GM18498 (cell line): Measurements from ENCODE around the gene YRDC.
"Not testable (repeated sequence)": the region's sequence is repeated elsewhere in the genome, so short reads cannot be mapped to it uniquely, and the experiment has no call there.

Experiments used
- ATAC-seq: cut with Tn5 transposase; IDR thresholded peaks from one replicate; pipeline ENCODE4 v1.9.1; 2021; ENCODE audit warnings: mild to moderate bottlenecking, moderate library complexity; ENCODE audit not compliant: unreplicated experiment

Gene YRDC

DNA sequence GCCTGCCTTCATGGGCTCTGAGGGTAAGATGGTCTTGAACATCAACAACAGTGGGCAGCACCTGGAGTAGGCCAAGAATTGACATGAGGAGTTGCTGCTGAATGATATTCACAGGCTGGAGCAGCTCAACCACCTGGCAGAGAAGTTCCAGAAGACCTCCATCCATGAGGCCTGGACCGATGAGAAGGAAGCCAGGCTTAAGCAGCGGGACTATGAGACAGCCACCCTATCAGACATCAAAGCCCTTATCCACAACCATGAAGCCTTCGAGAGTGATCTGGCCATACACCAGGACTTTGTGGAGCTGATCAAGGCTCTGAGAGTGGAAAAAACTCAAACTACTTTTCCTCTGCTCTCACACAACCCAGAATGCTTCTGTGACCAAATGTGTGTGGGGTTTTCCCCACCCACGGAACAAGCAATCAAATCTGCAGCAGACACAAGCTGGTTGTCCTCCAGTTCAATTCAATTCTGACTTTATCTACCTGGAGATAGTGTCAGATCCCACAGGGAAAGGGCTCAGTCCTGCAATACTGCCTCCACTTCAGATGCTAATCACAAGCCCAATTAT is 31.0 kb downstream of the YRDC start:
- ATAC-seq, result no peak

DNA sequence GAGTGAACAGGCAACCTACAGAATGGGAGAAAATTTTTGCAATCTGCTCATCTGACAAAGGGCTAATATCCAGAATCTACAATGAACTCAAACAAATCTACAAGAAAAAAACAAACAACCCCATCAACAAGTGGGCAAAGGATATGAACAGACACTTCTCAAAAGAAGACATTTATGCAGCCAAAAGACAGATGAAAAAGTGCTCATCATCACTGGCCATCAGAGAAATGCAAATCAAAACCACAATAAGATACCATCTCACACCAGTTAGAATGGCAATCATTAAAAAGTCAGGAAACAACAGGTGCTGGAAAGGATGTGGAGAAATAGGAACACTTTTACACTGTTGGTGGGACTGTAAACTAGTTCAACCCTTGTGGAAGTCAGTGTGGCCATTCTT is 36.6 kb downstream of the YRDC start:
- not testable (repeated sequence) for ATAC-seq

DNA sequence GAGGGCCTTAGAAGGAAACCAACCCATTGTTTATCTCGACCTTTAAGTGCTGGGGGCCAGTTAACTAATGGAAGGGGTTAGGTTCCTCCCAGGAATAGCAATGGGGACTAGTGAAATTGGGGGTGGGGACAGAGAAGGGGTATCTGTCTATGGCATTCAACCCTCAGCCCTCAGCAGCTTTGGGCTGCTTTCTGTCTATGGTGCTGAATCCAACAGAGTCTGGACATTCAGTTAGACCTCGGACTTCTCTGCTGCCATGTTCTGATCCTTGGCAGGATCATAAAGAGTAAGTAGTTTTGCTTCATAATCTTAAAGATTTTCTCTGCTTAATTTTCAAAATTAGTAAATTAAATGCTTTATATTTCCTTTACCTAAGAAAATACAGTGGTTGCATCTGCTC is 40.5 kb downstream of the YRDC start:
- ATAC-seq, result no peak

DNA sequence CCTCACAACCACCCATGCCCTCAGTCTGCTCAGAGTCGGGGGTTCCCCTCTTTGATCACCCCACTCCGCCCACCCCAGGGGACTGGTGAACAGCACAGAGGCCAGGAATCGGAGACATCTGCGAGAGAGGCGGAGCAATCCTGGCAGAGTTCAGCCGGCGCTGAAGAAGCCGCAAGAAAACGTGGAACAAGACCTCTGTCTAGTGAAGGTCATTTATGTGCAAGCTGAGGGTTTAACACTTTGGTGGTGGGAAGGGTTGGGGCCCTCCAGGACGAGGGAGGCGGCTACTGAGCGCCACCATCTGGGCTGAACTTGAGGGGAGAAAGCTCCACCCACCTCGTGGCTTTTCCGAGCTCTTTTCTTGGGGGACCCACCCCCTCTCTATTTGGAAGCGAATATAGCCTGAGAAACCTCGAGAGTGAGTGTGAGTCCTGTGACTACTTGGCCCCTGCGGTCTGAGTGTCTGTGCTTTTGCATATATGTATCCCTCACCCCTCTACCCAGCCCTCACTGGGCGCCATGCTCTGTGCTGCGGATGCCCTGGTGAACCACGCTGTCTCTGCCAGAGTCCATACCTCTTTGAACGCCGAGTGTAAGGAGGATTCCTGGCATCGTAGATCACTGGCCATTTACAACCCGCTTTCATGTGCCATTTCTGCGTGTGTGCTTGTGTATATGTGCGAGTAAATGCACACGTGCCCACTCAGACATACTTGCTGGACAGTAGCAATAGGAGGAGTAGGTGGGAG is 41.9 kb downstream of the YRDC start:
- ATAC-seq, result no peak

- ATAC-seq, result no peak
Observed at GRCh38 chr1:37764888-37765441, 43.0 kb downstream of the YRDC start, which contains the start of gene EPHA10. EPHA10 (minus strand) TSS chr1:37765120; CDS start chr1:37765066, 54 bp downstream.

DNA sequence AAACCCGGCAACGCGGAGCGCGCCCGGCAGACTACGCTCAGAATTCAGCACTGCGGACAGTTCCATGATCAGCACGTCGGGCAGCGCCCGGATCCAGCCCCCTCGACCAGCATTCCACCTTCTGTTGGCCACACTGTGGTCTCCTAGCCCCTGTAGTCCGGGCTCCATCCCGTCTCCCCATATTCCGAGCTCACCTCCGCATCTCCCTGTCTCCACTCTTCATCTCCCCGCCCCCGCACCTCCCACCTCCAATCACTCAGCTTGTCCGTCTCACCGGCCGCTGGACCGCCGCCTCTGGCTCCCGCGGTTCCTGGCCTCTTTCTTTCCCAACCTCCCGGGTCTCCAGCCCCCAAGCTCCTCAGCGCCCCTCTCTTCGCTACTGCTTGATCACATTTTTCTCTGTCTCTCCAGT is 43.6 kb downstream of the YRDC start:
- no peak for ATAC-seq

DNA sequence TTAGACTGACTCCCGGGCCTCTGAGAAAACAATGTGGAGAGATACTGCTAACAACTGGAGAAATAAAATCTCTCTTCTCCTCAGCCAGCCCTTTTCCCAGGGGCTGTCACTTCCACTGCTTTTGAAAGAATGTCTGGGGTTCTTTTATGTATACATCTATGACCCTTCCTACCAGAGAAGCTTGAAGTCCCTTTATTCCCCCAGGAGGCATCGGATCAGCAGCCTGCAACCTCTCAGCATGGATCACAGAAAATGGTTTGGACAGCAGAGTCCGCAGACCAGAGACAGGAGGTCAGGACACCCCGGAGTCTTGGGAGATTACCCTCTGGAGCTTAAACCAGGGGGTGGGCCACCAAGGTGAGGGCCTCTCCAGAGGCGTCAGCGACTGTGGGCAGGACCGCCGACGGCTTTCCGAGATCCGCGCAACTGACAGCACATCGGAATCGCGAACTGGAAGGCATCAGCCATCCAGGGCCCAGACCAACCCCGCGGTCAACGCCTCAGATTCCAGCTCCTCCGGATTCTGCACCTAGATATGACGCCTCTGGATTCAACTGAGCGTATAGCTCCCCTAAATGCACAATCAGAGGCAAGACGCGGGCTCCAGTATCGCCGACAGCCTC is 44.1 kb downstream of the YRDC start:
- no peak for ATAC-seq

- ATAC-seq, result no peak
Observed at GRCh38 chr1:37762516-37762915, 45.5 kb downstream of the YRDC start.

- ATAC-seq, result no peak
Observed at GRCh38 chr1:37761416-37762095, 46.5 kb downstream of the YRDC start.

DNA sequence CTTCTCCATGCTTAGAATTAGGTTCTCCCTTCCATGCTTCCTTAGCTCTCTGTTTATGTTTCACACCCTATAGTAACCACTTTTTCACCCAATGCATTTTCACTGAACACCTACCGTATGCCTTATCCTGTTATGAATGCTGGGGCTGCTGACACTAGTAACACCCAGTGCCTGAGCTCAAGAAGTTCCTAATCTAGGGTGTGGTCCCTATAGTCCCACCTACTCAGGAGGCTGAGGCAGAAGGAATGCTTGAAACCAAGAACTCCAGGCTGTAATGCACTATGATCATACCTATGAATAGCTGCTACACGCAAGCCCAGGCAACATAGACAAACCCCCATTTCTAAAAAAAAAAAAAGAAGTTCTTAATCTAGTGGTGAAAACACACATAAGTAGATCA is 48.6 kb downstream of the YRDC start:
- no peak for ATAC-seq

- ATAC-seq, result no peak
Observed at GRCh38 chr1:37755951-37756560, 52.0 kb downstream of the YRDC start.

DNA sequence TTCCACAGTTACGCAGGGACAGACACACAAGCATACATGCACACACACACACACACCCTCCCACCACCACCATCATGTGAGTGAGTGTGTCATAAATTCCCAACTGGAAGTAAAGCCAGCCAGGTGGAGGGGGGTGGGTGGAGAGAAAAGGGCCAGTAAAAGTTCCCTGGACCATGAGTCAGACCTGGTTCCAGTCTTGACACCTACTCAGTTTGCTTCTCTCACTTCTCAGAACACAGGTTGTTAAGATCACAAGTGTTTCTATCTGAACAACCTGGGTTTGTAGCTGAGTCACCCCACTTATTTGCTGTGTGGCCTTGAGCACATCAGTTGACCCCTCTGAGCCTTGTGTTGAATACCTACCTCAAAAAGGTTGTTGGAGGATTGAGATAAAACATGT is 52.7 kb downstream of the YRDC start:
- ATAC-seq, result no peak

- ATAC-seq, result no peak
Observed at GRCh38 chr1:37753473-37754321, 54.3 kb downstream of the YRDC start.
